Muscle of arm (tissue), 12 donors: Measurements from ENCODE around the gene SAC3D1. TPM values are rescaled to one million over a fixed set of nuclear protein-coding genes. Genes with fewer than 3 reads are reported as not detected.

Experiments used
- DNase-seq: peaks from one replicate; pipeline ENCODE4 v3.0.0-alpha.2; 2013
- polyA plus RNA-seq, 12 donors: library from polyadenylated mRNA; unstranded; fragments of 120-200 nt; gene quantifications; one replicate each; pipeline ENCODE4 v1.2.1, GENCODE V29; 2013; ENCODE audit not compliant: insufficient read length in 12 of 12

Gene SAC3D1
- polyA plus RNA-seq, 12 donors = 7.7 to 19.5 (median 10.4) TPM; not detected in 1

DNA sequence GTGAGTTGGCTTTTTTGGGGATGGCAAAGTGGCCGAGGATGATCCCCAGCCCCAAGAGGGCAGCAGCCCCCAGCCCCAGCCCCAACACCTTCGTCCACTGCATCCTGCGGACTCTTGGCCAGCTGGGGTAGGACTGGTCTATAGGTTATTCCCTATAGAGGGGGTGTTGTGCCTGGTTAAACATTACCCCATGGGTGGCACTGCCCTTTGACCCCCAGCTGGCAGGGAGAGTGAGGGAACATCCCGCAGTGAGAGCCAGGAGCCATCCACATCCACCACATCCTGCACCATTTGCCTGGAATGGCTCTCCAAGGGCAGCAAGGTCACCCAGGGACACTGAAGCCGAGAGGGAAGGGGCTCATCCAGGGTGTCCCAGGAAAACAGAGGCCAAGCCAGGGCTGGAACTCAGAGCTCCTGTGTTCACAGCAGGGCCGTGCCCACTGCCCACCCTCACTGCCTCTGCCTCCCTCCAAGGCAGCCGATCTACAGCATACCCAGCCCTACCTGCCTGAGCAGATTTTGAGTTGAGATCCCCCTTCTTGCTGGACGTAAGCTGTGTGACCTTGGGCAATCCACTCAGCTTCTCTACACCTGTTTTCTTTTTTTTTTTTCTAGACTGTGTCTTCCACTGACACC is 17.5 kb downstream of the SAC3D1 start, which contains the start of gene NAALADL1:
TSS of gene NAALADL1 (minus strand) at position 135 of the 636 bp plus-strand sequence. CDS start at position 103, 32 bp downstream.
- DNase-seq = no peak

DNA sequence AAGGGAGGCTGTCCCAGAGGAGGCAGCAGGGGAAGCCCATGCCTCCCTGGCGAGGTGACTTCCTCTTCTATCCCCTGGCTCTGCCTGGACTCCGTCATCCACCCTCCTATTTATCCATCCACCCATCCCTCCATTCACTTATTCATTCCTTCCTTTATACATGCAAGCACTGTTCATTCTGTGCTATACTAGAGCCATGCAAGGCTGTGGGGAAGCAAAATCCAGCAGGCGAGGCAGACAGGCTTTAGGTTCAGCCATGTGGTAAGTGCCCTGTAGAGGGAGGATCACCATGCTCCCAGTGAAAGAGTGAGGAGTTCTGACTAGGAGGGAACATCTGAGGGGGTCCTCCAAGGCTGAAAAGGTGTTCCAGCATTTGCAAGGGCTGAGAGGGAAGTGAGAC is 18.5 kb downstream of the SAC3D1 start:
- DNase-seq = no peak

DNA sequence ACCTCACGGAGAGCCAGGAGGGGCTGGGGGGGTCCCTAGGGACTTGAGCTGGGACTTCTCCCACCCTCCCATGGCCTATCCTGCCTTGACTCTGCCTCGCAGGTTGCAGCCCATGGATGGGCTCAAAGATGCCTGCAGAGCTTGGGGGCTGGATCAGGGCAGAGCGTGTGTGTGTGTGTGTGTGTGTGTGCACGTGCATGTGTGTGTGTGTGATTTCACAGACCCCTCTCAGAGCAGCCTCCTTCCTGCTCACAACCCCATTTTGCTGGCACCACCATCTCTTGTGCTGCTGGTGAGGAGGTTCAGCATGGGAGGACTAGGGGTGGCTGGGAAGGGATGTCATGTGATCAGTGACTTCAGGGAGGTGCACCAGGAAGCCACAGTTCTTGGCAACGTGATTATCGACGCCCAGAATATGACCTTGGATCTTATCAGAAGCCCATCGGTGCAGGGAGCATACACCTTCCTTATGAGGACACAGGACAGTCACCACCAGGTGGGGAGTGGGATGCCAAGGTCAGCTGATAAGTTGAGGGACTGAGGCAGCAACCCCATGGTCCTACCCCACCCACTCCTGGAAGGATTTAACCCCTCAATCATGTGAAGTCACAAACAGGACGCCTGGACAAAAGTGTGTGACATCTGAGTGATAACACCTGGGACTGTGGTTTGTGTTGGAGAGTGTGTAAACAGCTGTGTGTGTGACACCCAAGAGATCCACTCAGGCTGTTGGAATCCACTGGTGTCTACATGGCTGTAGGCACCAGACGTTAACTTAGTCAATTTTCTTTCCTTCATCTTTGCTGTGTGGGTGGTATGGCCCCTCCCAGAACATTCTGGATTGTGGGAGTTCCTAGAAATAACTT is 19.2 kb downstream of the SAC3D1 start:
- no peak for DNase-seq

DNA sequence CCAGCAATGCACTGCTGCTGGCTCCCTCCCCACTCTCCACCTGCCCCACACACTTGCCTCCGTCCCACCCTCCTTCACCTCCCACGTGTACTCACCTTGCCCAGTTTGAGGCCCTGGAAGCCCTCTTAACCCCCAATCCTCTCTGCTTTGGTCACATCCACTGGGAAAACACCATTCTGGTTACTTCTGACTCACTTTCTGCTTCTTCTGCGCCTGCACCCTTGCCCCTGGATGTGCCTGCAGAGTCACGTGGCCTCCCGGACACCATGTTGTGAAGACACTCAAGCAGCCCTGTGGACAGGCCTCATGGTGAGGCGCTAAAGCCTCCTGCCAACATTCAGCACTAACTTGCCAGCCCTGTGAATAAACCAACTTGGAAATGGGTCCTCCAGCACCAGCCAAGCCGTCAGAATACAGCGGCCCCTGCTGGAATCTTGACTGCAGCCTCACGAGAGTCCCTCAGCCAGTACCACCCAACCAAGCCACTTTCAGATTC is 20.0 kb downstream of the SAC3D1 start:
- no peak for DNase-seq

DNA sequence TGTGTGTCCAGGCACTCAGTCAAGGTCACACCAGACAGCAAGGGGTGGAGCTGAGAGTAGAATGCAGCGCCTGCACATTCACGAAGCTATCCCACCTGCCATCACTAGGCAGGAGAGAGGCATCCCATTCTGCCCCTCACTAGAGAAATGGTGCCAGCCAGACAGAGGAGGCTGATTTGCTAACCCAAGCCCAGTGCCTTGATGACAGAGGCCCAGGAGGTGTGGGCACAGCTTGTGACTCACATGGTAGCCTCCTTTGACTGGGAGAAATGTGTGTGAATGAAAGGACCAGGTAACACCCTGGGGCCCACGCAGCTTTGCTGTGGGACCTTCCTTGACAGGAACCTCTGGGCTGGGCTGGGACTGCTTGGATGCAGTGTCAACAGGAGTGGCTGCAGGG is 22.5 kb downstream of the SAC3D1 start:
- no peak for DNase-seq

DNA sequence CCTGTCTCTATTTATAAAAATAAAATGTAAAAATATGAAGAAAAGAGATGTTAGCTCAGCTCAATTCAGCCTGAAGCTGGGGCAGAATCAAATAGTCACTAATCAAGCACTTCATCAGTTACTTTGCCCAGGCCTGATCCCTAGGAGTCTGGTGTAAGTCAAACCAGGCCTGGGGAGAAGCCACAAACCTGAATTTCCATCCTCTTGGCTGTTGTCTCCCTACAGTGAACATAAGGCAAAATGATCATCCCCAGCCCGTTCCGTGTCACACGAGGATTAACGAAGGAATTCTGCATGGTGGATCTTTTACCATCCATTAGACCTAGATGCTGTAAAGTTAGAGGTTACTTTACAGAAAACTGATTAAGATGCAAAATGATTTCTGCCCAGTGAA is 23.8 kb downstream of the SAC3D1 start:
- DNase-seq = no peak

DNA sequence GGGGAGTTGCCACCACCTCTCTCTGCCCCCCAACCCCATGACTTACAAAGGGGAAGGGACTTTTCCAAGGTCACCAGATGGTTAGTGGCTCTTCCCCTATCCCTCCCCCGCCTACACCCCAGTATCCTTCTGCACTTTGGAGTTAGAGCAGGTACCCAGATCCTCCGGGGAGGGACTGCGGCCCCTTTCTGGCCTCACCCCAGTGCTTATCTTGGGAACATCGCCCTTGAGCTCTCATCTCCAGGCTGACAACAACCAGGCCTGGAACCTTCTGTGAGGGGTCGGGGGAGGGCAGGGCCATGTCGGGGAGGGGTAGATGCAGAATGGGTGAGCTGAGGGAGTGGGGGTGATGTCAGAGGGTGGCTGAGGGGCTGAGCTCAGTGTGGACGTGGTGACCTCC is 24.8 kb downstream of the SAC3D1 start:
- DNase-seq = no peak

DNA sequence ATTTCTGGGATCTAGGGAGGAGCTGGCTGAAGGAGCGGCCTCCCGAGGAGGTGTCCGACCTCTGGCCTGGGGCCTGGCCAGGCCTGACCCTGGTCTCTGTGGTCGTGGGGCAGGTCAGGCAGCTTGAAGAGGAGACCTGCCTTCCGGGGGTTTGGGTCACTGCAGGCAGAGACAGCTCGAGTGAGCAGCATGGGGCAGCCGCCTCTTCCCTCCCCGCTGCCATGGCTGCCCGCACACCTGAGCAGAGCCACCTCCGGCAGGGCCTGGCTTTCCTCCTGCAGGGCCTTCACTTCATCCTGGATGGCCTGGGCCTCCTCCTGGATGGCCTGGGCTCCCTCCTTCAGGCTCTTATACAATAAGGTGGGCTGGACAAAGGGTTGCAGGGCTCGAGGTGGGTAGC is 25.3 kb downstream of the SAC3D1 start:
- DNase-seq = no peak

DNA sequence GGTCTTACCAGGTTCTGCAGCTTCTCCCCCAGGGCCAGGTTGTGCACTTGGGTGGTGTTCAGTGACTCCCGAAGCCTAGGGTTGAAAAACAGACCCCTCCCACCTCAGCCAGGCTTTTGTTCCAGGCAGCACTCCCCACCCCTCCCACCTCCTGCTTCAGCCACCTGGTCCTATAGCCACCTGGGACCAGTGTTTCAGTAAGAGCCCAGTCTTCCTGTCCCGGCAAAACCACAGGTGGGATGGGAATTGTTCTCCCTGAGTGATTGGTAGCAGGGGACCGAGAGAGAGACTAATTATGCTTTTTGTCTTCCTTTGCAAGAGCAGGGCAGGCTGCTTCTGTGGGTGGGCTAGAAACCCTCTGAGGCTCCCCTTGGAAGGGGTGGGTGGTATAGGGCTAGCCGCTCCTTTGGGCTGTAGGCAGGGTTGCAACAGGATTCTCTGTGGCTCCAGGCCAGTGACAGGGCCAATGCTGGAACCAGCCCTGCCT is 25.8 kb downstream of the SAC3D1 start:
- no peak for DNase-seq

DNA sequence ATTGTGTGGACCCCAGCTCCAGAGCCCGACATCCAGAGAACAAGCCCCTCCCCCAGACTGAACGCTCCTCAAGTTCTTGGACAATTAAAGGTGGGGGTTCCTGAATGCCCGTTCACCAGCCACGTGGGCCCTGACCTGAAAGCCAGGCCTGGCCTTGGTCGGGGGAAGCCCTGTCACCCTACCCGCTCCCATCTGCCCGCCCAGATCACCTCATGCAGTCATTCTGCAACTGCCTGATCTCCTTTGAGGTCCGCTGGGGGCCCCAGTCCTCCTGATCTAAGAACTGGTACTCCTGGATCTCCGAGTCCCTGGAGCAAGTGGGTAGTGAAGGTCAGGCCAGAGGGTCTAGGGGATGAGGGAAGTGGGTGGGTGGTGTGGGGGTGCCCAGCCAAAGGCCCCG is 26.4 kb downstream of the SAC3D1 start:
- no peak for DNase-seq

DNA sequence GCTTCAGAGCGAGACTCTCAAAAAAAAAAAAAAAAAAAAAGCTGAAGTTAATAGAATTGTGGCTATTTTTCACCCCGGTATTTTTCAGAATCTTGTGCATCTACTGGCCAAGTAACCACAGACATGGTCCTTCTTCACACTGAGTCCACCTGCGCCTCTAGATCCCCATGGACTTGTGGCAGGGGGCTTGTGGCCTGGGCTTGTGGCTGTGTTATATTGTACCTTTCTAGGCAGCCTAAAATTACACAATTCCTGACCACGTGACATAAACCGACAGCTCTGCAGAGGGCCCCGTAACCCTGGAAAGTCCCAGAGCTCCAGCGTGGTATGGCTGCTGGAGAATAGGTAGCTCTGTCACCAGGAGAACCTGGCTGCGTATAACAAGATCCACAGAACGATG is 28.2 kb downstream of the SAC3D1 start:
- DNase-seq = no peak

DNA sequence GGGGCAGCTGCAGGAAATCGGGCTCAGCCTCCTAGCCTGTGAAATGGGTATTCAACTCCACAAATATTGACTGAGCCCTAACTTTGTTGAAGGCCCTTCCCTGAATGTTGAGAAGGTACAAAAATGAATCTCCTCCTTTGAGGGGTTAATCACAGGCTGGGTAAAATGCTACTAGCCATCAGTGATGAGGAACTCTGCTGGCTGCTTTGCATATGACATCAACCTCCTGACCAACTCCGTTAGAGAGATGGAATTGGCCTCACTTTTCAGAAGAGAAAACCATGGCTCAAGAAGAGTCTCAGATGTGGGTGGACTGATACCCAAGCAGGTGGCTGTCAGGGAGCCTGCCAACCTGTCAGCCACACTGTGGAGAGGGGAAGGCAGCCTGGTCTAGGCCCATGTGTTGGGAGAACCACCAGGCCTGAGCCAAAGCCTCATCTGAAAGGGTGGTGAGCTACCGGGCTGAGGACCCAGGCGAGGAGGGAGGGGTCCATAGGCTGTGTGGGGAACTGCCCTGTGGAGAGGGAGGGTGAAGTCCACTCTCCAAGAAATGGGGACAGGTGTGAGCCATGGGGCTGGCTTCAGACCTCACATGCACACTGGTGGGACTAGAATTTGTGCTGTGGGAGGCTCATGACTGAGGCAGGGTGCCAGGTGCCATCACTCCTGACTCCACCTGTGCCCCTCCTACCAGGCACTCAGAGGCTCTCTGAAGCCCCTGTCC is 31.1 kb downstream of the SAC3D1 start:
- no peak for DNase-seq

DNA sequence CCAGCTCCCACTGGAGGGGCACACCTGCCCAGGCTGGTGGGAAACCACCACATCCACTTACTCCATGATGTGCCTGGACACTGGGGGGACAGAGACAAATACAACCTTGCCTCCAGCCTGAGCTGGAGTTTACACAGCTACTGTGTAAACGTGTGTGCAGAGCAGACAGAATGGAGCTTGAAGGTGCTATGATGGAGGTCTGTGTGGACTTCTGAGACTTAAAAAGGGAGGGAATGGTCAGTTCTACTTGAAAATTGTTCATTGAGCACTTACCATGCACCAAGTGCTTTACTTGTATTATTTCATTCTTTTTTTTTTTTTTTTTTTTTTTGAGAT is 31.6 kb downstream of the SAC3D1 start:
- no peak for DNase-seq

DNA sequence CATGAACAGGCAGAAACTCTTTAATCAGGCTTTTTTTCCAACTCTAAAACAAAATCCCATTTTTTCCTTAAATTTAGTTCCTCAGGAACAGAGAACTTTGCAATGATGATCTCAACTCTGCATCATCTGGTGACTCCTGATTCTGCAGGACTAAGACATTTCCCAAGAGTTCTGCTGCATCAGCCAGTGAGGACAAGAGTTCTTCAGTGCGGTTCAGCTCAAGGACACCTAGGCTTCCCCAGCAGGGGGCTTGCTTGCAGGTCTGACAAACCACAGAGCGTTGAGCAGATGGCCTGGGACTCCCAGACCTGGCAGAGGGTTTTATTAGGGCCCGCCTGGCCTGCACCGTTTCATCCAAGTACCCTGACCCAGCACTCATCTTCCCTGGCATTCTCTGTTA is 36.4 kb downstream of the SAC3D1 start:
- DNase-seq = no peak

DNA sequence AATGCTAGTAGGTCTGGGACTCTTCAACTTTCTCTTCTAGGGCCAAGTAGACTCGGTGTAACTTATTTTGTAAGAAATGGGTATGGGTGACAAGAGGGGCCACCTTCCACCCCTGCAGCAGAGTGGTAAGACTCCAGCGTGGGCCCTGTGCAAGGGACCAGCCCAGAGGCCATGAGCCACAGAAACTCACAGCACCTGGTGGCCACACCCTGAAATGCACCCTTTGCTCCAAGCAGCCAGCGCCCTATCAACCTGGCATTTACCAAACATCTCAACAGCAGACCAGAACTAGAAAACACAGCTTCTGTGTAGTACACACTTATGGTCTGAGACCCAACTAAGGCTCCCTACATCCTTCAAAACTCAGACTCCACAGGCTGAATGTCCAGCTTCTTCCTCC is 37.1 kb downstream of the SAC3D1 start:
- DNase-seq = no peak

DNA sequence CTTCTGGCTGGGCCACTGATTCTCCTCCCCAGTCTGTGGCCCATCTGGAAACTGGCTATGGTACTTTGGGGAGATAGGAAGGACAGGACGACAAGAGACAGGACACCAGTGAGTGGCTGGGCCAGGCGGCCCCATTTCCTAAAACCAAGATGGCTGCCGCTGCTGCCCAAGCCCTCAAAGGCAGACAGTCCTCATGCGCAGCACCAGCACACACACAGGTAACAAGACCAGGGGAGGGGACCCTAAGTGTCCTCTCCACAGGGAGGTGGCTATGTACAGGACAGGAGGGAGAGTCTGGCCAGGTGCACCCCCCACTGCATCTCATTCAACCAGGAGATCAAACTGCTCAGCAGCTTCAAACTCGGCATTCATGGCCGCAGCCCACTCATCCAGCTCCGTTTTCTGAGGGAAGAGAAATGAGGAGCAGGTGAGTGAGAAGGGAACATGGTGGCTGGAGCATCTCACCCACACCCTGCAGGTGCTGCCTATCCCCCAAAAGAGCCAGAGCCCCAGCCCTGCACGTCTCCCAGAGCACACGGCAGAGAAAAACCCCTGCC is 37.9 kb downstream of the SAC3D1 start:
- no peak for DNase-seq

DNA sequence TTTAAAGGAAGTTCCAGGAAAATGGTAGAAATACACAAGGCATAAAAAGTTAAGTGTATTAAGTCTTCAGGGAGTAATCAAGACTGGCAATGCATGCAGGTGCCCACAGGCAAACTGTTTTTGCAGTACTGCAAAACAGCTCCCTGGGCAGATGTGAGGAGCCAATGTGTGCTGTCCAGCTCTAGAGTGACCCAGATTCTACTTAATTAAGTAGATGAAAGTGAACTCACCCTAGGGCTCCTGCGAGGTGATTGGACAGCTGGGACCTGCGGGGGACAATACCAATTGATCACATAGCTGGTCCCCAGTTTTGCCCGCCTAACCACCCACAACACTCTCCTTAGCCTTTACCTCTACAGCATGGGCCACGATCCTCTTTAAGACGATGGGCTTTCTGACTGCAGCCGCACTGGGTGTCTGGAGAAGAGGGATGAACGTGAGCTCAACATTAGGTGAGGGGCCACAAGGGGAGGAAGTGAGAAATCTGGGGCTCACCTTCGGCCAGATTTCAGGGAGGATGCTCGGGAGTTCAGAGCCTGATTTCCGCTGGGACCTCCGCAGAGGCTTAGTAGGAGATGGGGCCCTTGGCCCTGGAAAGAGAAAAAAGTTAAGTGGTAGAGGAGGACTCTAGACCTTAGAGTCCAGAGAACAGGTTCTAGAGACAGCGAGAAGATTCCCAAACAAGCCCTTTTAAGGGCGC is 42.3 kb downstream of the SAC3D1 start:
- no peak for DNase-seq

DNA sequence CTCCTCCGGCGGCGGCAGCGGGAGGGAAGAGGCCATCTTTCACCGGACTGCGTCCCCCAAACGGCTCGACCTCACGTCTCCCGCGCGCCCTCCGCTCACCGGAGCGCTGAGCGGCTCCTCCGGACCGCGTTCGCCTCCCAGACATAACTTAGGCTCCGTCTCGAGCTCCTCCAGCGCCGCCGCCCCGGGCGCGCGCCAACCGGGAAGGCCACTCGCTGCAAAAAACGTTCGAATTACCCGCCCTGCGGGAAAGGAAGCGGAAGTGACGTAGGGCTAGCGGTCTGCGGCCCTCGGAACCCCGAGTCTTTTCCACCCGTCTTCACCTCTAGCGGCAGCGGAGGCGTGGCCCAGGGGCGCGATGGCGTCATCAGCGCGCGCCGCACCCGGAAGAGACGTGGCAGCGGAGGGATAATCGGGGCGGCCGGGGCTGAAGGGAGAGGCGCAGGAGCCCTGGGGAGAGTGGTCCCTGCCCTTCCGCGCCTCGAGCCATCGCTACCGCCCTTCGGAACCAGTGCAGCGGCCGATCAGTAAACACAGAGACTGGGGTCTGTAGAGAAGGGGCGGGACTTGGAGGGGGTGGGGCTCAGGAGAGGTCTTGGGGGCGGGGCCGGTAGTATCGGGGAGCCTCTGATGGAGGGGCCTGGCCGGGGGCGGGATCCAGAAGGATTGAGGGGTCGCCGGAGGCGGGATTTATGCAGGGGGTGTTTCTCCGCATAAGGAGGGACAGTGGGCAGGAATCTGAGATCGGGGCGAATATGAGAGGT is 43.0 kb downstream of the SAC3D1 start, which contains the start of the genes CDCA5 and ZFPL1:
TSS of gene CDCA5 (minus strand) at position 207 of the 764 bp plus-strand sequence. CDS start at position 145, 62 bp downstream.
TSS of gene ZFPL1 (plus strand) at position 389 of the 764 bp plus-strand sequence. CDS start 477 bp downstream, outside the sequence.
- peak; percentile 96 for DNase-seq

DNA sequence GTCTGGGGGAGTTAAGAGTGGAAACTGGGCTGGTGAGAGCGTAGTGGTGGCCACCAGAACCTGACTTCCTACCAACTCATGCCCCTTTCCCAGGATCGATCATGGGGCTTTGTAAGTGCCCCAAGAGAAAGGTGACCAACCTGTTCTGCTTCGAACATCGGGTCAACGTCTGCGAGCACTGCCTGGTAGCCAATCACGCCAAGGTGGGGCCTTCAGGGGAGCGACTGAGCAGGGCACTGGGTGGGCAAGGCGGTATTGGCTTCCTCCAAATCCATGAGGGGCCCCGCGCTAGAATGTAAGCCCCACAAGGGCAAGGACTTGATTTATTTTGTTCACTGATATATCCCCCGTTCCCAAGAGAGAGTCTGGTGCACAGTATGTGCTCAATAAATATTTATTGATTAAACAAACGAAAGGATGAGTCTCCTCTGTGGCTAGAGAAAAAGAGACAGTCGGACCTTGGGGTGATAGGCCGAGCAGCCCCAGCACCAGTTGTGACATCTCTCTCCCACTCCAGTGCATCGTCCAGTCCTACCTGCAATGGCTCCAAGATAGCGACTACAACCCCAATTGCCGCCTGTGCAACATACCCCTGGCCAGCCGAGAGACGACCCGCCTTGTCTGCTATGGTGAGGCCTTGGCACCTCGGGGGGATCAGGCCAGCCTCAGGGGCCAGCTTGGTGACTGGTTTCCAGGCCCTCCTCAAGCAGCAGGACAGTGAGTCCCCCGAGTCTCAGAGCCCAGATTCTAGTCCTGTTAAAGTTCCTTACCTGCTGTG is 43.8 kb downstream of the SAC3D1 start:
- no peak for DNase-seq

DNA sequence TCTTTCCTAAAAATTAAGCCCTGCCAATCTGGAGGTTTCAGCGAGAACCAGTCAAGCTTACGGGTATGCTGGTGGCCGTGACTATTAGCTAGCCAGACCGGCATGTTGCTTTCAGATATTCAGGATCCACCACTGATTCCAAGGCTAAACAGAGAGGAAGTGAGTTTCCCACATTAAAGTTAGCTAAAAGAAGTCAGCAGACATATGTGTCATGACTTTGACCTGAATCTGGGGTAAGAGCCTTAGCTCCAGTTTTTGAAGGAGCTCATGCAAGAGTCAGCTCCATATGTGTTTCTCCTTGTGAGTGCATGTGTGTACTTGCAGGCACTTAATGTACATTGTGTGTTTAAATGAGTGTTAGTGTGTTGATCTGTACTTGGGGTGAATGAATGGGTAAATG is 44.4 kb downstream of the SAC3D1 start:
- DNase-seq = no peak
